ENCODE data around the gene PNPT1.
"Not testable (repeated sequence)": the region's sequence is repeated elsewhere in the genome, so short reads cannot be mapped to it uniquely, and the experiment has no call there.

The PNPT1 gene

DNA sequence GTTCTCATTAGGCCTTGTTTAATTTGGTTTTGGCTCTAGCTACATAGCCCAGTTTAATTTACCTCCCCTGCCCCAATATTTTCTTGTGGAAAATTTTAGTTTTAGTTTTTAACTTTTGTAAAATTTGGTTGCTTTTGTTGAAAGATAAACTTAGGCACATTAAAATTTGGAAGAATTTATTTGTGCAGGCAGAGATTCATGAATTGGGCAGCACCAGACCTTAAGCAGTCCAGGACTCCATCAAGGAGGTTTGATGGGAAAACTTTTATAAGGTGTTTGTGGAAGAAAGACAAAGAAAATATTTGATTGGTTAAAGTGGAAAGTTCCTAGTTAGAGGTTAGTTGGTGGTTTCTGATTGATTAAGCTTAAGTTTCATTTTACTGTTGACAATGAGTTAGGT is 16.4 kb upstream of the PNPT1 start:
- DNase-seq (ENCODE audit: low read depth): no peak
- TF ChIP-seq, protein P1, sequence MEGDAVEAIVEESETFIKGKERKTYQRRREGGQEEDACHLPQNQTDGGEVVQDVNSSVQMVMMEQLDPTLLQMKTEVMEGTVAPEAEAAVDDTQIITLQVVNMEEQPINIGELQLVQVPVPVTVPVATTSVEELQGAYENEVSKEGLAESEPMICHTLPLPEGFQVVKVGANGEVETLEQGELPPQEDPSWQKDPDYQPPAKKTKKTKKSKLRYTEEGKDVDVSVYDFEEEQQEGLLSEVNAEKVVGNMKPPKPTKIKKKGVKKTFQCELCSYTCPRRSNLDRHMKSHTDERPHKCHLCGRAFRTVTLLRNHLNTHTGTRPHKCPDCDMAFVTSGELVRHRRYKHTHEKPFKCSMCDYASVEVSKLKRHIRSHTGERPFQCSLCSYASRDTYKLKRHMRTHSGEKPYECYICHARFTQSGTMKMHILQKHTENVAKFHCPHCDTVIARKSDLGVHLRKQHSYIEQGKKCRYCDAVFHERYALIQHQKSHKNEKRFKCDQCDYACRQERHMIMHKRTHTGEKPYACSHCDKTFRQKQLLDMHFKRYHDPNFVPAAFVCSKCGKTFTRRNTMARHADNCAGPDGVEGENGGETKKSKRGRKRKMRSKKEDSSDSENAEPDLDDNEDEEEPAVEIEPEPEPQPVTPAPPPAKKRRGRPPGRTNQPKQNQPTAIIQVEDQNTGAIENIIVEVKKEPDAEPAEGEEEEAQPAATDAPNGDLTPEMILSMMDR (conservative IDR thresholded peaks at IDR 0.05; ENCODE audit: low read depth, low read length): no peak

DNA sequence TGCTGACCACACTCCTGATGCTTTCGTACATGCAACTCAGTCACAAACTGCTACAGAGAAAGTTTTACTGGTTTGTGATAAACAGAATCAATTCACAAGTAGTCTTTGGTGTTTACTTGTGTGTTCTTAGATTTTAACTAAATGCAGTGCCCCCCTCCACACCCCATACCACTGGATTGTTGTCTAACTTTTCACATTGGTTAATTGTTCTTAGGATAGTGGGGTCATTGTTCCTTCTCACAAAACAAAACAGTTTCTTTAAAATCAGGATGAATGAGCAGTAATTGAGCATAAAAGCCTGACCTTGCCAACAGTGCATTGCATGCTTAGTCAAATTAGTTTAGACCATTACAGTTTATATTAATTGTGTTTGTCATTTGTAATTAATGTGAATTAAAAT is 14.1 kb upstream of the PNPT1 start:
- H3K4me3 ChIP-seq (ENCODE audit: low read length): no peak overlapping the region
- TF ChIP-seq, protein P1 (conservative IDR thresholded peaks at IDR 0.05; ENCODE audit: low read depth, low read length): no peak
- DNase-seq (ENCODE audit: low read depth): no peak

More for the DNA sequence above, 16.4 kb upstream of the PNPT1 start:
- H3K4me3 ChIP-seq (ENCODE audit: low read length): no peak overlapping the region

- not testable (repeated sequence) for DNase-seq (ENCODE audit: low read depth); H3K4me3 ChIP-seq (ENCODE audit: low read length)
These were observed 12.6 kb upstream of the PNPT1 start for GRCh38 chr2:55706258-55706657.

DNA sequence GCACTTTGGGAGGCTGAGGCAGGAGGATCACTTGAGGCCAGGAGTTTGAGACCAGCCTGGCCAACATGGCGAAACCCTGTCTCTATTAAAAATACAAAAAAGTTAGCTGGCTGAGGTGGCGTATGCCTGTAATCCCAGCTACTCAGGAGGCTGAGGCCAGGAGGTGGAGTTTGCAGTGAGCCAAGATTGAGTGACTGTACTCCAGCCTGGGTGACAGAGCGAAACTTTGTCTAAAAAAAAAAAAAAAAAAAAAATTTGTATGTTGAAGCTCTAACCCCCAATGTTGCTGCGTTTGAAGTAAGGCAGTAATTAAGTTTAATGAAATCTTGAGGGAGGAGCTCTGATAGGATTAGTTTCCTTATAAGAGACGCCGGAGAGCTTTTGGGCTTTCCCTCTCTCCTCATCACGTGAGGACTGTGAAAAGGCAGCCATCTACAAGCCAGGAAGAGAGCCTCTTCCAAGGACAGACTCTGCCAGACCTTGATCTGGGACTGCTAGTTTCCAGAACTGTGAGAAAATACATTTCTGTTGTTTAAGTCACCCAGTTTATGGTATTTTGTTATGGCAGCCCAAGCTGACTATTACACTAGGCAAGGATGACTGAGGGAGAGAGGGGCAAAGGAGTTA is 11.5 kb upstream of the PNPT1 start:
- TF ChIP-seq, protein P1 (conservative IDR thresholded peaks at IDR 0.05; ENCODE audit: low read depth, low read length): no peak
- no peak for DNase-seq (ENCODE audit: low read depth)
- H3K4me3 ChIP-seq (ENCODE audit: low read length): no peak overlapping the region

- TF ChIP-seq, protein P1 (conservative IDR thresholded peaks at IDR 0.05; ENCODE audit: low read depth, low read length): no peak
- no peak for DNase-seq (ENCODE audit: low read depth)
- H3K4me3 ChIP-seq (ENCODE audit: low read length): no peak overlapping the region
These were observed 9.7 kb upstream of the PNPT1 start for GRCh38 chr2:55703350-55703749.

- peak overlapping the region; percentile 99 for H3K4me3 ChIP-seq (ENCODE audit: low read length)
- not testable (repeated sequence) for DNase-seq (ENCODE audit: low read depth)
These were observed 904 bp downstream of the PNPT1 start for GRCh38 chr2:55692740-55693139.

DNA sequence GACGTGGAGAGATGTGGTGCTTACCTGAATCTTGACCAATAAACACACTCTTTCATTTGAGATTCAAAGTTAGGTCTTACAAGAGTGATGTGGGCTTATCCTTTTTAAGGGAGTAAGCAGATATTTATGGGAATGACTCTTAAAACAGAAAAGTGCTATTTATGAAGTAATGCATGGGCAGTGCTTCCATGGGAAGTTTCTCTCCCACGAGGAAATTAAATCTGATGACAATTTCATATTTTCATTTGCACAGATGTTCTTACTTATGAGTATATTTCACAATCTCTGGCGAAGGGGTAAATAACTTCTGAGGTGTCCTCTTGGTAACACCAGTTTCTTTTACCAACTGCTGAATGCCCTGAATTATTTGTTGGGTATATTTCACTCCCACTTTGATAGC is 21.0 kb downstream of the PNPT1 start:
- no peak overlapping the region for H3K4me3 ChIP-seq (ENCODE audit: low read length)
- TF ChIP-seq, protein P1 (conservative IDR thresholded peaks at IDR 0.05; ENCODE audit: low read depth, low read length): no peak
- no peak for DNase-seq (ENCODE audit: low read depth)

DNA sequence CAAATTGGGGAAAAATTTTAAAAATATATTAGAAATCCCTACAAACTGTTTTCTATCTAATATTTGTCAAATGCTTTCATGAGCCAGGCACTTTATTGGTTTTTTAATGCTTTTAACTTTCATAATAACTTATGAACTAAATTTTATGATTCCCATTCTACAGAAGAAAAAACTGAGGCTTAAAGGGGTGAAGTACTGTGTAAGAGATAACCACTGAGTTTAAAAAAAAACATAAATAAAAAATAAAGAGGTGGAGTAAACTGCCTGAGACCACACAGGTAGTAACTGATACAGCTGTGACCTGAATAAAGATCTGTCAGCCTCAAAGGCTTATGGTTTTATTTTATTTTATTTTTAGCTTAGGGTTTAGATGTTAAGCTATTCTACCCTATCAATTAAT is 24.7 kb downstream of the PNPT1 start:
- no peak for DNase-seq (ENCODE audit: low read depth)
- H3K4me3 ChIP-seq (ENCODE audit: low read length): no peak overlapping the region
- TF ChIP-seq, protein P1 (conservative IDR thresholded peaks at IDR 0.05; ENCODE audit: low read depth, low read length): no peak

All from retinal pigment epithelial cell (primary cell).